MV-4-11 (cell line): ENCODE results near the gene ARHGAP30.
A peak's percentile ranks its signal among the peaks of the same experiment; 100 is the strongest.
"Not testable (repeated sequence)": the region's sequence is repeated elsewhere in the genome, so short reads cannot be mapped to it uniquely, and the experiment has no call there.

ENCODE experiments used
- DNase-seq: peaks from one replicate; lab custom pipeline; 2025; lab: John Stamatoyannopoulos, UW

The ARHGAP30 gene

GRCh38 chr1:161071886-161072371 lies 2.2 kb upstream of the ARHGAP30 start:
- DNase-seq, result peak; percentile 69

- DNase-seq, result no peak
Observed at GRCh38 chr1:161070761-161071160, 1.1 kb upstream of the ARHGAP30 start.

DNA sequence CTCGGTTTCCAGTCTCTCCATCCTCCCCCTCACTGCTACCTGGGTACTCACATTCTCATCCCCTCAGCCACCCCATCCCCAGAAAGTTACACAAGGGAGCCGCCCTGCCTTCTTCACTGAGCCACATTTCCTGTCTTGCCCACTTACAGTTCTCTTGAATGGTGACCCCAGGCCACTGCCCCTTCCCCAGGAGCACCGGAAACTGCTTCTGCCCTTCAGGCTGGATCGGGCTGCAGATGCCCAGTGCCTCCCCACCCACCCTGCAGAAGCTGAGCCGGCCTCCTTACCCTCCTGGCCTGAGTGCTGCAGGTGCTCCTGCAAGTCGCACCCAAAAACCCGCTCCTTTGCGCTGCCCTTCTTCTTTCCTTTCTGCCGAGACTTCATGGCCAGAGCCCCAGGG lies 450 bp downstream of the ARHGAP30 start:
- DNase-seq, result no peak

DNA sequence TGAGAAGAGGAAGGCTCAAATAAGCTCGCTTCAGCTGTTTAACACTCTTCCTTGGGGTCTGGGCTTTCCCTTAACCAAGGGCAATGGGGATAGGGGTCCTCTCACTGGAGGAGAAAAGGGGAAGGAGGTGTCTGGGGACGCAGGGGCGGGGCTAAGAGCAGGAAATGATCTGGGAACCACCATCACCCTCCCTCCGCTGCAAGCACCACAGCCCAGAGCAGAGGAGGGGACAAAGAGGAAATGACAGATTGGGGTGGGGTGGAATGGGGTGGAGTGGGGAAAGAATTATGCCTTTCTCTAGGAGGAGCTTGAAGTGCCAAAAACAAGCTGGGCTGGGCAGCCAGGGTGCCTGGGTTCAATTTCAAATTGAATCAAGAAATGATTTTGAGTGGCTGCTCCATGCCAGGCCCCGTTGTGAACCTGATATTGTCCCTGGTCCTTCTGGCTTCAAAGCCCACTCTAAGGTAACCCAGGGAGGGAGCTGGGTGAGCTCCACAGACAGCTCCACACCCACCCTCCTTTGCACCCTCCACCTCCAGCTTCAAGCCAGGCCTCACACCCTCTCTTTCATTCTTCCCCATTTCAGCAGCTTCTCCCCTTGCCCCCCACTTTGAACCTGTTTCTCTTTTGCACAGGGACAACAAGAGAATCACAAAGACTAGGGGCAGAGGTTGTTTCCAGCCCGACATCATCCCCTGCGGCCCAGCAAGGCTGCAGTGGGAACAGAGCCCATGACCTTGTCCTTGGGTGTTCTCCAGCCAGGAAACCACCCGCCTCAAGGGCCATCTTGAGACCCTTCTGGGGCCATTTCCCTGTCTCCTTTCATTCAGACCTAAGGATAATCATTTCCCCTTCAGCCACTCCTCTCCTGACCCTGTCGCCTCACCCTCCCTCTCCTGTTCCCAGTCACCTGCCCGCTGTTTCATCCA lies 1.1 kb downstream of the ARHGAP30 start:
- peak; percentile 94 for DNase-seq

DNA sequence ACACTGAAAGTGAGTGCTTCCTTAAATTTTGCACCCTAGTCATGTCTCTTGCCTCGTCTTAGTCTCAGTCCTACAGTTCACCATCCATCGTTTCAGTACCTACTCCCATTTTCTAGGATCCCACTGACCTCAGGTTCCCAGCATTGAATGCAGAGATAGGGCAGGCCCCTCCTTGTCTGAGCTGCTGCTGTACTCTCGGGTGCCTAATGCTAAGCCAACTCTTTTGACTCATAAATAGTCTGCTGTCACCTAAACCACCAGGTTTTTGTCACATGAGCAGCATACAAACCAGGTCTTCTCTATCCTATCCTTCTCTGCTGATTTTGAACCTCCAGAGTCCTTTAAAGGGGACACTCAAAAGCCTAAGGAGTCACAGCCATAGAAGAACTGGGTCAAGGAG lies 3.0 kb downstream of the ARHGAP30 start:
- DNase-seq, result no peak

GRCh38 chr1:161065681-161066080 lies 4.0 kb downstream of the ARHGAP30 start:
- not testable (repeated sequence) for DNase-seq

GRCh38 chr1:161063936-161064335 lies 5.8 kb downstream of the ARHGAP30 start:
- DNase-seq, result not testable (repeated sequence)

- no peak for DNase-seq
Observed at GRCh38 chr1:161061419-161061818, 8.3 kb downstream of the ARHGAP30 start.

DNA sequence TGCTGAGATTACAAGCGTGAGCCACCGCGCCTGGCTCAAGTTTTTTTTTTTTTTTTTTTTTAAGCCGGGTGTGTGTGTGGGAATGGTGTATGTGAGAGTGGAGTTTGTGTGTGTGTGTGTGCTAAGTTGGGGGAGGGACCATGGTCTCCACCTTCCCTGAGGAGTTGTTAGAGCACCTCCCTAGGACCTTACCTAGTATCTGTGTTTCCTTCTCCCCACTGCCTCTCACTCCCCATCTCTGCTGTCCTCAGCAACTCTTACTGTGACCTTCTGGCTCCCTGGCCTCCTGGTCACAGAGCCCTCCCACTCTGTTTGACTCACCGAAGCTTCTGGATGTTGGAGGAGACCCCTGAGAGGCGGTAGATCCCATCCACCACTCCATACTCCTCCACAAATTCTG lies 10.4 kb downstream of the ARHGAP30 start:
- DNase-seq, result no peak

DNA sequence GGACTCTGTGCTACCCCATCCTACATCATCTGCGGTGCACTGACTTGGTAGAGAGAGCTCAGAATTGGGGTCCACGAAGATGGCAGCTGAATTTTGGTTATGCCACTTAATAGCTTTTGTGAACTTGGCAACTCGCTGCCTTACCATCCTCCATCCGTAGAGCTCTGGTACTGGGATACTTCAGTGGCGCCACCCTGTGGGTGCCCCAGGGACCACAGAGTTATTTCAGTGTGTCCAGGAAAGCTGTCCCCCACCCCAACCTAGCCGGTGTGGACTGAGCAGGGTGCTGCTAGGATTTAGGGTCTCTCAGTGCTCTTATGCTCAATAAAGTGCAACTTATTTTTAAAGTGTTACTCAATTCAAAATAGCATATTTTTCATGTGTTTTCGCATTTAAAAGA lies 14.9 kb downstream of the ARHGAP30 start:
- no peak for DNase-seq

- DNase-seq, result no peak
Observed at GRCh38 chr1:161054232-161054631, 15.5 kb downstream of the ARHGAP30 start.

DNA sequence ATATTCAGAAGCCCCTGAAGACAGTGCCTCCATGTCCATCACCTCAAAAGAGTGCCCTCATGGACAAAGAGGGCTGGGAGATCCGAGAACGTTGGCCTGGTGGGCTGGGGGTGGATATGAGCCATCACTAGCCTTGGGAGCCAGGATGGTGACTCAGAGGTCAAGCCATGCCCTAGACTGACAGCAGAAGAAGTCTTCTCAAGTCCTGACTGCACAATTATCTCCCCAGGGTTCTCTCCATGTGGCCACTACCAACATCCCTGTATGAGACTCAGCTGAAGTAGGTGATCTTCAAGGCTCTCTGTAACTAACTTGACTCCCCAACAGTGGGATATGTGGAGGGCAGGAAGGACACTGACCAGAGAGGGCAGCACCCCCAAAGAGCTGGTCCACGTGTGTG lies 16.8 kb downstream of the ARHGAP30 start:
- no peak for DNase-seq

GRCh38 chr1:161051219-161051618 lies 18.5 kb downstream of the ARHGAP30 start:
- DNase-seq, result no peak

GRCh38 chr1:161048949-161049722 lies 20.6 kb downstream of the ARHGAP30 start:
- no peak for DNase-seq

- DNase-seq, result no peak
Observed at GRCh38 chr1:161047436-161048420, 22.0 kb downstream of the ARHGAP30 start.

DNA sequence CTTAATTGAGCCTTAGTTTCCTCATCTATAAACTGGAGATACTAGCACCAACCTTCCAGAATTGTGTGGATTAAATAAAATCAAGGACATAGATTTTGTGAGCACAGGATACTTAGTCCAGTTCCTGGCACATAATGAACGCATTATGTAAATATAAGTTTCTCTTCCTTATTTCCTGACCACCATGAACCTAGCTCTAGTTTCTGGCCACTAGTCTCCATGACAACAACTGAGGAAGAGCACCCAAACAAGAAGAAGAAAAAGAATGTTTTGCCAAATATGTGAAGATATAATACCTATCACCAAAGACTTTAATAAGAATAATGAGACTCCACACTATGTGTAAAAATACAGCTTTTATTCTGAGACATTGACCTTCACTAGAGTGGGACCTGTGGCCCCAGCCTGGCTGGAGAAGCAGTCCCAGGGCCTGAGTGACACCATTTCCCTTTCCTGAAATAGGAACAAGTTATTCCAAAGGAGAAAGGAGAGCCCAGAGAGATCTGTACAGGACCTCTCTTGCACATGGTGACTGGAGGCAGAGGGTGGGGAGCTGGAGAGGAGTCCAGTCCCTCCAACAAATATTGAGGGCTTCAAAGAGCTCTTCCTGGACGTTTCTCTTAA lies 23.0 kb downstream of the ARHGAP30 start:
- DNase-seq, result peak; percentile 94

- DNase-seq, result peak; percentile 94
Observed at GRCh38 chr1:161045736-161046604, 23.7 kb downstream of the ARHGAP30 start, which contains the start of gene USF1. Gene USF1, minus strand, starts transcription at chr1:161045977. Its CDS starts 2,702 bp downstream, at chr1:161043275.

DNA sequence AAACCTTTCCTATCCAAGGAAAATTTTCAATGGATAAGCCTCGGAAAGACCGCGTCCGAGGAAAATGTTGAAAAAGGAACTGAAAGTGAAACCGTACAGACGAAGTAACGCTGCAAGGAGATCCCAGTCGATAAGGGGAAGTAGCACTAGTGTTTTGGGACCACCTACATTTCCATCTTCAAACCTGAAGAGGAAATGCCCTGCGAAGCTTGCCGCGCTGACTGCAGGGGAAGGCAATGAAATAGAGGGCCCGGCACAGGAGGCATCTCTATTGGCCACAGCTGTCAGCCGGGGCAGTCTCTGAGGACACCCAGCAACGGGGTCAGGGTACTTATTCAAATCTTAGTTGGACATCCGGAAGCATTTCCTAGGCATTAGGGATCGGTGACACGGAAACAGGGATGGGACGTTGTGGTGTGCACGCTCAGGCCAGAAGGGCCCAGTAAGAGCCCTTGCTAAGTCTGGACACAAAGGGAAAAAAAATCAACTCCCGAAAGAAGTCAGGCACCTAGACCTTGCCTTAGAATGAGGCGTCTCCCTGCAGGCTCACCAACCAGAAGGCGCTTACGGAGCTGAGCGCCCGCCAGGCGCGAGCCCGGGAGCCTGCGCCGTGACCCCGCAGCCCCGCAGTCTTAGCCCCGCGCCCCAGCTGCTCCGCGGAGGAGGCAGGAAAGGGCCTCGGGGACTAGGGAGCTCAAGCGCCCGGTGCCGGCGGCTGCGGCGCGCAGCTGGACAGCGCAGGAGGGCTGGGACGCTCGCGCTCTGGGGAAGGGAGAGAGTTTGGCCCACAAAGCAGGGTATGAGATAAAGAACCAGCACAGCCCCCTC lies 24.6 kb downstream of the ARHGAP30 start:
- DNase-seq, result peak; percentile 98

GRCh38 chr1:161044535-161044907 lies 25.2 kb downstream of the ARHGAP30 start:
- no peak for DNase-seq
